Measurements from ENCODE around the gene ACTN2. TPM values are rescaled to one million over a fixed set of nuclear protein-coding genes. Genes with fewer than 3 reads are reported as not detected.

ACTN2 gene
- polyA plus RNA-seq, 3 donors = 0.07 TPM; not detected in 2

- H3K27me3 ChIP-seq (ENCODE audit: control insufficient read depth in 2 of 2, insufficient read depth in 2 of 2, low read length in 2 of 2) = peaks cover 42 to 50% of the 10 kb centered on the region in 2 donors
Measured at GRCh38 chr1:236687273-236687672, 974 bp downstream of the ACTN2 start.

GRCh38 chr1:236688705-236689104 lies 2.4 kb downstream of the ACTN2 start:
- Histone ChIP-seq H3K36me3 (replicated peaks in 1 of 2; ENCODE audit: control insufficient read depth in 1 of 2, insufficient read depth in 2 of 2, low read length in 2 of 2) (no peaks in the 10 kb centered on the region), H3K4me2 (replicated peaks; ENCODE audit: extremely low read depth, low read length, poor library complexity, severe bottlenecking) (no peak overlapping the region), H3K27ac (ENCODE audit: low read depth in 1 of 2, low read length in 2 of 2) (no peak overlapping the region), H3K4me1 (ENCODE audit: control insufficient read depth in 1 of 2, insufficient read depth in 2 of 2, low read length in 2 of 2) (peaks cover 10 to 16% of the 10 kb centered on the region in 2 donors), H3K27me3 (ENCODE audit: control insufficient read depth in 2 of 2, insufficient read depth in 2 of 2, low read length in 2 of 2) (peaks cover 37 to 47% of the 10 kb centered on the region in 2 donors), H4K20me1 (ENCODE audit: insufficient read depth, low read length) (no peaks in the 10 kb centered on the region), H3K4me3 (replicated peaks in 1 of 3; ENCODE audit: low read depth in 2 of 3, low read length in 3 of 3) (no peak overlapping the region), H3K79me2 (ENCODE audit: insufficient read depth, low read length) (no peaks in the 10 kb centered on the region), H3K9ac (ENCODE audit: insufficient read depth, low read length, poor library complexity, severe bottlenecking) (no peak overlapping the region), H3K9me3 (replicated peaks in 1 of 2; ENCODE audit: control insufficient read depth in 1 of 2, insufficient read depth in 1 of 2, low read length in 2 of 2) (peaks cover 0 to 6% of the 10 kb centered on the region in 2 donors), H2AFZ (ENCODE audit: insufficient read depth, low read depth, low read length, poor library complexity, severe bottlenecking) (no peak overlapping the region)
- 96% methylated on average over 3 of the region's 4 CpGs for WGBS (ENCODE audit: insufficient coverage)
- no peak for DNase-seq
- H3K27ac Mint-ChIP-seq = no peak overlapping the region
- peaks cover 47 to 60% (median 50%) of the 10 kb centered on the region in 3 donors for H3K27me3 Mint-ChIP-seq (ENCODE audit: low read depth in 3 of 3)
- intact Hi-C loops (cut with micrococcal nuclease) = no loop called here
- TF ChIP-seq, protein P1, sequence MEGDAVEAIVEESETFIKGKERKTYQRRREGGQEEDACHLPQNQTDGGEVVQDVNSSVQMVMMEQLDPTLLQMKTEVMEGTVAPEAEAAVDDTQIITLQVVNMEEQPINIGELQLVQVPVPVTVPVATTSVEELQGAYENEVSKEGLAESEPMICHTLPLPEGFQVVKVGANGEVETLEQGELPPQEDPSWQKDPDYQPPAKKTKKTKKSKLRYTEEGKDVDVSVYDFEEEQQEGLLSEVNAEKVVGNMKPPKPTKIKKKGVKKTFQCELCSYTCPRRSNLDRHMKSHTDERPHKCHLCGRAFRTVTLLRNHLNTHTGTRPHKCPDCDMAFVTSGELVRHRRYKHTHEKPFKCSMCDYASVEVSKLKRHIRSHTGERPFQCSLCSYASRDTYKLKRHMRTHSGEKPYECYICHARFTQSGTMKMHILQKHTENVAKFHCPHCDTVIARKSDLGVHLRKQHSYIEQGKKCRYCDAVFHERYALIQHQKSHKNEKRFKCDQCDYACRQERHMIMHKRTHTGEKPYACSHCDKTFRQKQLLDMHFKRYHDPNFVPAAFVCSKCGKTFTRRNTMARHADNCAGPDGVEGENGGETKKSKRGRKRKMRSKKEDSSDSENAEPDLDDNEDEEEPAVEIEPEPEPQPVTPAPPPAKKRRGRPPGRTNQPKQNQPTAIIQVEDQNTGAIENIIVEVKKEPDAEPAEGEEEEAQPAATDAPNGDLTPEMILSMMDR (IDR thresholded peaks at IDR 0.05) = no peak
- H3K4me3 Mint-ChIP-seq = peak overlapping the region in 1 of 2 donors; percentile 7
- H3K9me3 Mint-ChIP-seq = peaks cover 3 to 14% (median 11%) of the 10 kb centered on the region in 7 donors
- peaks cover 17% of the 10 kb centered on the region for H3K4me1 Mint-ChIP-seq
- H3K36me3 Mint-ChIP-seq = peaks cover 2 to 7% of the 10 kb centered on the region in 2 donors

More at GRCh38 chr1:236687273-236687672, 974 bp downstream of the ACTN2 start:
- 74% methylated on average over 5 of the region's 8 CpGs for whole genome bisulfite sequencing (ENCODE audit: insufficient coverage)
- peaks cover 0 to 6% of the 10 kb centered on the region in 2 donors for H3K9me3 ChIP-seq (replicated peaks in 1 of 2; ENCODE audit: control insufficient read depth in 1 of 2, insufficient read depth in 1 of 2, low read length in 2 of 2)
- peak overlapping the region in 1 of 3 experiments; percentile 73 for H3K4me3 ChIP-seq (replicated peaks in 1 of 3; ENCODE audit: low read depth in 2 of 3, low read length in 3 of 3)
- no peak overlapping the region for H3K27ac ChIP-seq (ENCODE audit: low read depth in 1 of 2, low read length in 2 of 2)
- Mint-ChIP-seq H3K27me3 (ENCODE audit: low read depth in 3 of 3) (peaks cover 44 to 65% (median 54%) of the 10 kb centered on the region in 3 donors), H3K36me3 (peaks cover 2 to 7% of the 10 kb centered on the region in 2 donors), H3K27ac (no peak overlapping the region), H3K4me3 (peak overlapping the region; percentile 60 to 89), H3K4me1 (peaks cover 17% of the 10 kb centered on the region), H3K9me3 (peaks cover 3 to 14% (median 12%) of the 10 kb centered on the region in 7 donors)
- H3K9ac ChIP-seq (ENCODE audit: insufficient read depth, low read length, poor library complexity, severe bottlenecking) = no peak overlapping the region
- peak overlapping the region; percentile 92 for H3K4me2 ChIP-seq (replicated peaks; ENCODE audit: extremely low read depth, low read length, poor library complexity, severe bottlenecking)
- H4K20me1 ChIP-seq (ENCODE audit: insufficient read depth, low read length) = no peaks in the 10 kb centered on the region
- intact Hi-C loops (cut with micrococcal nuclease) = no loop called here
- no peaks in the 10 kb centered on the region for H3K79me2 ChIP-seq (ENCODE audit: insufficient read depth, low read length)
- H2AFZ ChIP-seq (ENCODE audit: insufficient read depth, low read depth, low read length, poor library complexity, severe bottlenecking) = no peak overlapping the region
- no peak for DNase-seq
- H3K4me1 ChIP-seq (ENCODE audit: control insufficient read depth in 1 of 2, insufficient read depth in 2 of 2, low read length in 2 of 2) = peaks cover 10 to 16% of the 10 kb centered on the region in 2 donors
- TF ChIP-seq, protein P1 (IDR thresholded peaks at IDR 0.05) = no peak
- H3K36me3 ChIP-seq (replicated peaks in 1 of 2; ENCODE audit: control insufficient read depth in 1 of 2, insufficient read depth in 2 of 2, low read length in 2 of 2) = no peaks in the 10 kb centered on the region

All from CD14-positive monocyte (primary cell).